Neural crest cell (in vitro differentiated cells): ENCODE data around the gene UBLCP1. TPM values are rescaled to one million over a fixed set of nuclear protein-coding genes. Genes with fewer than 3 reads are reported as not detected.
"Not testable (repeated sequence)": the region's sequence is repeated elsewhere in the genome, so short reads cannot be mapped to it uniquely, and the experiment has no call there.

Experiments used
- DNase-seq: peaks from one replicate; pipeline ENCODE4 v3.0.0; 2021; ENCODE audit warnings: low read depth, mixed read lengths, low spot score
- H3K27ac Mint-ChIP-seq: one replicate; pipeline ENCODE4 v1.8.0; 2021; ENCODE audit warnings: mild to moderate bottlenecking, mixed read lengths; ENCODE audit not compliant: unreplicated experiment
- H3K27me3 Mint-ChIP-seq: 2 replicates; pipeline ENCODE4 v1.8.0; 2021; ENCODE audit warnings: low read depth, mild to moderate bottlenecking, mixed read lengths
- H3K36me3 Mint-ChIP-seq: 2 replicates; pipeline ENCODE4 v1.8.0; 2021; ENCODE audit warnings: low read depth, mild to moderate bottlenecking, mixed read lengths
- H3K4me1 Mint-ChIP-seq: 2 replicates; pipeline ENCODE4 v1.8.0; 2021; ENCODE audit warnings: mixed read lengths
- H3K4me3 Mint-ChIP-seq: one replicate; pipeline ENCODE4 v1.8.0; 2021; ENCODE audit warnings: mild to moderate bottlenecking, mixed read lengths
- H3K9me3 Mint-ChIP-seq: 2 replicates; pipeline ENCODE4 v1.8.0; 2021; ENCODE audit warnings: mixed read lengths
- CTCF ChIP-seq: fragments of 200-600 bp; sonication (generic); conservative IDR thresholded peaks from 2 replicates; pipeline ENCODE4 v1.5.0; 2021; ENCODE audit warnings: antibody characterized with exemption, mild to moderate bottlenecking
- total RNA-seq: library from RNA; stranded (reverse); gene quantifications from 2 replicates; pipeline ENCODE4 v1.2.1, GENCODE V29; 2021

The UBLCP1 gene
- total RNA-seq, 1 donor from 2014 or later, result 36.9 TPM

DNA sequence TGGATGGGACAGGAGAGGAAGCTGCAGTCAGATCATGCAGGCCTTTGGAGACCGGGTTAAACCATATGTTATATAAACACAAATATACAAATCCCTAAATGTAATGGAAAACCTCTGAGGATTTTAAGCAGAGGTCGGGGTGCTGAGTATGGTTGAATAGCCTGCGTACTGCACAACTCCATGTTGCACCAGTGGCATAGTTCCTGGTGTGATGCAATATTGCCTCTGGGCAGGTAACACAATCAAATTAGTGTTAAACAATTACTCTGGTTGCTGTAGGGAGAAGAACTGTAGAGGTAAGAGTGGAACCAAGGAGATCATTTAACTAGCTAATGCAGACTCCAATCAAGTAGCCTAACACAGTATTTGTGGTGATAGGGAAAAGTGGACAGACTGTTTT is 32.4 kb upstream of the UBLCP1 start:
- no peak for DNase-seq
- Mint-ChIP-seq H3K36me3 (no peaks in the 10 kb centered on the region), H3K27ac (no peak overlapping the region), H3K4me1 (no peaks in the 10 kb centered on the region), H3K27me3 (peaks cover 18% of the 10 kb centered on the region), H3K9me3 (no peaks in the 10 kb centered on the region), H3K4me3 (no peak overlapping the region)
- no peak for TF ChIP-seq CTCF

DNA sequence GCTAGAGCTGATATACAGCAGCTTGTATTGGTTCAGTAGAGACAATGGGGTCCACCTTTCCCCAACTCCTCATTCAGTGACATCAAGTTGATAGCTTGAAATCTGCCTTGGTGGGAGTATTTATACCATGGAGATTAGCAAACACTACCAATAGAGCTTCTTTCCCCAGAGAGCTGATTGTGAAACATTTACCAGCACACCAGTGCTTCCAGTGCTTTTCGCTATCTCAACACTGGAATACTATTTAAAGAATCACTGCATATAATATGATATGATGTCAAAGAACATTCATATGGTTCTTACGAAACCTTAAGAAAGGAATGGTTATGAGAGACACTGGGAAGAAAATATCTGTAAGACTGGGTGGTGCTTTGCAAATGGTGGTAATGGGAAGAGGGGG is 31.9 kb upstream of the UBLCP1 start:
- H3K27ac Mint-ChIP-seq, result no peak overlapping the region
- no peak overlapping the region for H3K4me3 Mint-ChIP-seq
- H3K27me3 Mint-ChIP-seq, result peaks cover 18% of the 10 kb centered on the region
- DNase-seq, result no peak
- TF ChIP-seq CTCF, result no peak
- no peaks in the 10 kb centered on the region for H3K9me3 Mint-ChIP-seq
- no peaks in the 10 kb centered on the region for H3K4me1 Mint-ChIP-seq
- no peaks in the 10 kb centered on the region for H3K36me3 Mint-ChIP-seq

GRCh38 chr5:159235871-159236520 is 27.1 kb upstream of the UBLCP1 start:
- H3K36me3 Mint-ChIP-seq, H3K27ac Mint-ChIP-seq, H3K4me1 Mint-ChIP-seq, H3K9me3 Mint-ChIP-seq, H3K4me3 Mint-ChIP-seq, DNase-seq: not testable (repeated sequence)
- H3K27me3 Mint-ChIP-seq, result peaks cover 31% of the 10 kb centered on the region

DNA sequence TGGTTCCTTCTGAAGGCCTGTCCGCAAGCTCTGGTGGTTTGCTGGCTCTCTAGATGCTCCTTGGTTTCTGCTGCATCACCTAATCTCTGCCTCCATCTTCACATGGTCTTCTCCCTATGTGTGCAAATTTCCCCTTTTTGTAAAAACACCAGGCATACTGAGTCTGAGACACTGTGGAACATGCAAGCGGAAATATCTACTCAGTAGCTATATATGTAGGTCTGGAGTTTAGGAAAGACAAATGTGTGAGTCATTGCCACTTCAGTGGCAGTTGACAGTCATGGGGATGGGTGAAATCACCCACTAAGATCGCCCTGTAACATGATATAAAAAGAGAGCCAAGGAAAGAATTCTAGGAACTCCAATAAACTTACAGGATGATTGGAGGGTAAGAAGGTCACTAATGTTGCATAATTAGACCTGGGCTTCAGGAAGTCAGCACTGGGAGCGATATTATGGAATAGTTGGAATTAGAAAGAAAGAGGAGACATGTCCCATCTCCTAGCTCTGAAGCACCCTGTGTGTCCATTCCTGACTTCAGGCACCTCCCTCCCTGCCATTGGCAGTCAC is 22.7 kb upstream of the UBLCP1 start:
- no peaks in the 10 kb centered on the region for H3K9me3 Mint-ChIP-seq
- TF ChIP-seq CTCF, result no peak
- no peaks in the 10 kb centered on the region for H3K36me3 Mint-ChIP-seq
- DNase-seq, result no peak
- H3K4me3 Mint-ChIP-seq, result no peak overlapping the region
- H3K4me1 Mint-ChIP-seq, result no peaks in the 10 kb centered on the region
- H3K27me3 Mint-ChIP-seq, result peaks cover 59% of the 10 kb centered on the region
- no peak overlapping the region for H3K27ac Mint-ChIP-seq

GRCh38 chr5:159241946-159242552 is 21.0 kb upstream of the UBLCP1 start:
- H3K27ac Mint-ChIP-seq, result no peak overlapping the region
- TF ChIP-seq CTCF, result no peak
- DNase-seq, result no peak
- H3K4me1 Mint-ChIP-seq, result no peaks in the 10 kb centered on the region
- no peaks in the 10 kb centered on the region for H3K36me3 Mint-ChIP-seq
- H3K4me3 Mint-ChIP-seq, result no peak overlapping the region
- no peaks in the 10 kb centered on the region for H3K9me3 Mint-ChIP-seq
- peaks cover 68% of the 10 kb centered on the region for H3K27me3 Mint-ChIP-seq

DNA sequence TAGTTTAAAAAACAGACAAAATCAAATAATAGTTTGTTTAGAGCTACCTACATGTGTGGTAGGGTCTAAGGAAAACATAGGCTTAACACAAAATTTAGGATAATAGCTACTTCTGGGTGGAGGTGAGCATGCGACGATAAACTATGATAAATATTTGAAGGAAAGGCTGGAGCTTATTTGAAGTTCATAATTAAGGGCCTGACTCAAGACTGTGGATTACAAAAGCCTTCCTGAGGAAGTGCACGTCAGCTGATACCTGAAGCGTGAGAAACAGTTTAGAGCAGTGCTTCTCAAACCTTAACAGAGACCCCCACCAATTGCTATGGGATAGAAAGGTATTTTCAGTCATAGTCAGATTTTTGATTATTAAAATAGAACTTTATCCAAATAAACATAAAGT is 20.4 kb upstream of the UBLCP1 start:
- Mint-ChIP-seq H3K27me3 (peaks cover 74% of the 10 kb centered on the region), H3K4me3 (no peak overlapping the region), H3K36me3 (no peaks in the 10 kb centered on the region), H3K27ac (no peak overlapping the region), H3K9me3 (no peaks in the 10 kb centered on the region), H3K4me1 (no peaks in the 10 kb centered on the region)
- TF ChIP-seq CTCF, result no peak
- no peak for DNase-seq
